ENCODE measurements around the gene ASIC3. TPM values are rescaled to one million over a fixed set of nuclear protein-coding genes. Genes with fewer than 3 reads are reported as not detected.
A peak's percentile ranks its signal among the peaks of the same experiment; 100 is the strongest.

The ASIC3 gene
- total RNA-seq, 3 donors from 2014 or later, result 1.2 to 6.5 (median 3.4) TPM

DNA sequence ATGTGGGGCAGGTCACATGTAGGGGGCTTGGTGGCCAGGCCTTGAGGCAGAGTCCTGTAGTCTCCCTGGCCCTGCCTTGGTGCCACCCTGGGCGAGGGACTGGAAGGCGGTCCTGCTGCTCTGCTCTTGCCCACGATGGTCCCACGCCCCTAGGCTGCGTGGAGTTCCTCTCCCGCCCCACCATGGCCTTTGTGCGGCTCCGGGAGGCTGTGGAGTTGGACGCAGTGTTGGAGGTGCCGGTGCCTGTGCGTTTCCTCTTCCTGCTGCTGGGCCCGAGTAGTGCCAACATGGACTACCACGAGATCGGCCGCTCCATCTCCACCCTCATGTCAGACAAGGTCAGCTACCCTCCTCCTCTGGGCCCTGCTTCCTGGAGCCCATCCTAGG is 22.2 kb downstream of the ASIC3 start:
- H3K36me3 ChIP-seq (ENCODE audit: low read depth), result peaks cover 10% of the 10 kb centered on the region
- no peaks in the 10 kb centered on the region for H3K9me3 ChIP-seq
- TF ChIP-seq, protein P1, sequence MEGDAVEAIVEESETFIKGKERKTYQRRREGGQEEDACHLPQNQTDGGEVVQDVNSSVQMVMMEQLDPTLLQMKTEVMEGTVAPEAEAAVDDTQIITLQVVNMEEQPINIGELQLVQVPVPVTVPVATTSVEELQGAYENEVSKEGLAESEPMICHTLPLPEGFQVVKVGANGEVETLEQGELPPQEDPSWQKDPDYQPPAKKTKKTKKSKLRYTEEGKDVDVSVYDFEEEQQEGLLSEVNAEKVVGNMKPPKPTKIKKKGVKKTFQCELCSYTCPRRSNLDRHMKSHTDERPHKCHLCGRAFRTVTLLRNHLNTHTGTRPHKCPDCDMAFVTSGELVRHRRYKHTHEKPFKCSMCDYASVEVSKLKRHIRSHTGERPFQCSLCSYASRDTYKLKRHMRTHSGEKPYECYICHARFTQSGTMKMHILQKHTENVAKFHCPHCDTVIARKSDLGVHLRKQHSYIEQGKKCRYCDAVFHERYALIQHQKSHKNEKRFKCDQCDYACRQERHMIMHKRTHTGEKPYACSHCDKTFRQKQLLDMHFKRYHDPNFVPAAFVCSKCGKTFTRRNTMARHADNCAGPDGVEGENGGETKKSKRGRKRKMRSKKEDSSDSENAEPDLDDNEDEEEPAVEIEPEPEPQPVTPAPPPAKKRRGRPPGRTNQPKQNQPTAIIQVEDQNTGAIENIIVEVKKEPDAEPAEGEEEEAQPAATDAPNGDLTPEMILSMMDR (IDR thresholded peaks at IDR 0.05), result no peak
- no peaks in the 10 kb centered on the region for H3K4me1 ChIP-seq (ENCODE audit: low read depth)
- intact Hi-C loops (cut with DNase I, micrococcal nuclease), result no loop called here
- ATAC-seq (no peak), DNase-seq (peak in 1 of 3 donors; percentile 50)
- no peak overlapping the region for H3K4me3 ChIP-seq

DNA sequence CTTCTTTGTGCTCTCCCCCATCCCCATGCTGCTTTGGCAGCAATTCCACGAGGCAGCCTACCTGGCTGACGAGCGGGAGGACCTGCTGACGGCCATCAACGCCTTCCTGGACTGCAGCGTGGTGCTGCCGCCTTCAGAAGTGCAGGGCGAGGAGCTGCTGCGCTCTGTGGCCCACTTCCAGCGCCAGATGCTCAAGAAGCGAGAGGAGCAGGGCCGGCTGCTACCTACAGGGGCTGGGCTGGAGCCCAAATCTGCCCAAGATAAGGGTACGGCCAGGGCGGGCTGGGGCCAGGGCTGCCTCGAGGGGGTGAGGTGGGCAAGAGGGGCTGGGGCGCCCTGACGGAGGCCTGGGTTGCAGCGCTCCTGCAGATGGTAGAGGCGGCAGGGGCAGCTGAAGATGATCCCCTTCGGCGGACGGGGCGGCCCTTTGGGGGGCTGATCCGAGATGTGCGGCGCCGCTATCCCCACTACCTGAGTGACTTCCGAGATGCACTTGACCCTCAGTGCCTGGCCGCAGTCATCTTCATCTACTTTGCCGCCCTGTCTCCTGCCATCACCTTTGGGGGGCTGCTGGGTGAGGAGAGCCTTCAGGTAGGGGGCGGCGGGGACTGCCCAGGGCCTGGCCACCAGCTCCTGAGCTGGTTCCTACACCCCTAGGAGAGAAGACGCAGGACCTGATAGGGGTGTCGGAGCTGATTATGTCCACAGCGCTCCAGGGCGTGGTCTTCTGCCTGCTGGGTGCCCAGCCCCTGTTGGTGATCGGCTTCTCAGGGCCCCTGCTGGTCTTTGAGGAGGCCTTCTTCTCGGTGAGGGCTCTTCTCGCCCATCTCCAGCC is 22.9 kb downstream of the ASIC3 start:
- H3K4me3 ChIP-seq, result no peak overlapping the region
- peaks cover 10% of the 10 kb centered on the region for H3K36me3 ChIP-seq (ENCODE audit: low read depth)
- ATAC-seq, result no peak
- DNase-seq, result peak in 1 of 3 donors; percentile 44
- H3K9me3 ChIP-seq, result no peaks in the 10 kb centered on the region
- intact Hi-C loops (cut with DNase I, micrococcal nuclease), result no loop called here
- TF ChIP-seq, protein P1 (IDR thresholded peaks at IDR 0.05), result no peak
- no peaks in the 10 kb centered on the region for H3K4me1 ChIP-seq (ENCODE audit: low read depth)

GRCh38 chr7:151073990-151074389 is 25.7 kb downstream of the ASIC3 start:
- TF ChIP-seq, protein P1 (IDR thresholded peaks at IDR 0.05), result no peak
- DNase-seq (peak in 1 of 3 donors; percentile 15), ATAC-seq (no peak)
- H3K4me3 ChIP-seq, result no peak overlapping the region
- intact Hi-C loops (cut with DNase I, micrococcal nuclease), result no loop called here
- no peaks in the 10 kb centered on the region for H3K9me3 ChIP-seq
- peaks cover 5% of the 10 kb centered on the region for H3K36me3 ChIP-seq (ENCODE audit: low read depth)
- H3K4me1 ChIP-seq (ENCODE audit: low read depth), result peaks cover under 1% of the 10 kb centered on the region

DNA sequence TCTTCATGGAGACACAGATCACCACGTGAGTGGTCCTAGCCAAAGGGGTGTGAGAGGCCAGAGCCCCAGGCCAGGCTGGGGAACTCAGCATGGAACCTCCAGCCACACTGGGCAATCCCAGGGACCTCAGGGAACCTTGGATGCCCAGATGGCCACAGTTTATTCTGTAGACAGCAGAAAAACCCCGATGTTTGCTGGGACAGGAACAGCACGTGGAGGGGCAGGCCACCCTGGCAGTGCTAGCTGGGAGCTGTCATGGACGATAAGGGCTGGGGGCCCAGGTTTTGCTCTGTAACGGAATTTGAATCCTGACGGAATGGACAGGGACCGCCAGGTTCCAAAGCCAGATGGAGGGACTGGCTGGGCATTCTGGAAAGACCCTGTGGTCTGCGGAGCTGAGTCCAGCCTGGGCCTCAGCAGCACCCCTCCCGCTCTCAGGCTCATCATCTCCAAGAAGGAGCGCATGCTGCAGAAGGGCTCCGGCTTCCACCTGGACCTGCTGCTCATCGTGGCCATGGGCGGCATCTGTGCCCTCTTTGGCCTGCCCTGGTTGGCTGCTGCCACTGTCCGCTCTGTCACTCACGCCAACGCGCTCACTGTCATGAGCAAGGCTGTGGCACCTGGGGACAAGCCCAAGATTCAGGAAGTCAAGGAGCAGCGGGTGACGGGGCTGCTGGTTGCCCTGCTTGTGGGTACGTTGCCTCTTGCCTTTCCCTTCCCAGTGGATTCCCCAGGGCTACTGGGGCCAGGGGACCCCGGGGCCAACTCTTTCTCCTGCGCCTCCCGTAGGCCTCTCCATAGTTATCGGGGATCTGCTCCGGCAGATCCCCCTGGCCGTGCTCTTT is 26.7 kb downstream of the ASIC3 start:
- H3K36me3 ChIP-seq (ENCODE audit: low read depth), result peaks cover 4% of the 10 kb centered on the region
- intact Hi-C loops (cut with DNase I, micrococcal nuclease), result no loop called here
- TF ChIP-seq, protein P1 (IDR thresholded peaks at IDR 0.05), result no peak
- no peaks in the 10 kb centered on the region for H3K9me3 ChIP-seq
- no peak for ATAC-seq
- no peak overlapping the region for H3K4me3 ChIP-seq
- H3K4me1 ChIP-seq (ENCODE audit: low read depth), result peaks cover 11% of the 10 kb centered on the region
- DNase-seq, result peak in 1 of 3 donors; percentile 26

DNA sequence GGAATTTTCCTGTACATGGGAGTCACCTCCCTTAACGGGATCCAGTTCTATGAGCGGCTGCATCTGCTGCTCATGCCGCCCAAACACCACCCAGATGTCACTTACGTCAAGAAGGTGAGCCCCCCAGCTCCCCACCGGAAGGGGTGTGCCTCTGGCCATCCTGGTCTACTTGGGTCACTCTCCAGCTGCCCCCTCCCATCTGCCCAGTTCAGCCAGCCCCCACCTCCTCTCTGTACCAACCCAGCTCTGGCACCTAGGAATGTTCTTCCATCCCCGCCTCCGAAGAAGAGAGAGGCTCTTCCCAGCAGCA is 27.3 kb downstream of the ASIC3 start:
- Histone ChIP-seq H3K4me3 (no peak overlapping the region), H3K4me1 (ENCODE audit: low read depth) (peaks cover 12% of the 10 kb centered on the region), H3K36me3 (ENCODE audit: low read depth) (no peaks in the 10 kb centered on the region), H3K9me3 (no peaks in the 10 kb centered on the region)
- no peak for DNase-seq
- TF ChIP-seq, protein P1 (IDR thresholded peaks at IDR 0.05), result no peak
- intact Hi-C loops (cut with DNase I, micrococcal nuclease), result no loop called here
- ATAC-seq, result no peak

Measured in mucosa of descending colon (tissue), 3 donors.